Measurements from ENCODE around the gene TPCN2. TPM values are rescaled to one million over a fixed set of nuclear protein-coding genes. Genes with fewer than 3 reads are reported as not detected.
"Not testable (repeated sequence)": the region's sequence is repeated elsewhere in the genome, so short reads cannot be mapped to it uniquely, and the experiment has no call there.

The TPCN2 gene
- total RNA-seq, 1 donor from 2014 or later = 31.4 TPM

GRCh38 chr11:69075421-69076128 lies 26.8 kb downstream of the TPCN2 start:
- Mint-ChIP-seq H3K9me3 (ENCODE audit: unreplicated experiment) (no peaks in the 10 kb centered on the region), H3K4me3 (ENCODE audit: unreplicated experiment) (no peak overlapping the region), H3K27ac (ENCODE audit: unreplicated experiment) (no peak overlapping the region), H3K36me3 (ENCODE audit: low read depth, unreplicated experiment) (peaks cover 24% of the 10 kb centered on the region), H3K27me3 (ENCODE audit: unreplicated experiment) (no peaks in the 10 kb centered on the region), H3K4me1 (ENCODE audit: unreplicated experiment) (no peaks in the 10 kb centered on the region)
- DNase-seq (ENCODE audit: low spot score) = no peak
- no peak for TF ChIP-seq CTCF (IDR thresholded peaks at IDR 0.05; ENCODE audit: unreplicated experiment)

- no peak for DNase-seq (ENCODE audit: low spot score)
Measured at GRCh38 chr11:69076129-69076791, 27.5 kb downstream of the TPCN2 start.

GRCh38 chr11:69076977-69077376 lies 28.2 kb downstream of the TPCN2 start:
- peaks cover 28% of the 10 kb centered on the region for H3K36me3 Mint-ChIP-seq (ENCODE audit: low read depth, unreplicated experiment)
- not testable (repeated sequence) for H3K4me3 Mint-ChIP-seq (ENCODE audit: unreplicated experiment); DNase-seq (ENCODE audit: low spot score); H3K4me1 Mint-ChIP-seq (ENCODE audit: unreplicated experiment); H3K27me3 Mint-ChIP-seq (ENCODE audit: unreplicated experiment); H3K27ac Mint-ChIP-seq (ENCODE audit: unreplicated experiment); H3K9me3 Mint-ChIP-seq (ENCODE audit: unreplicated experiment)

More at GRCh38 chr11:69076129-69076791, 27.5 kb downstream of the TPCN2 start:
- no peak overlapping the region for H3K27ac Mint-ChIP-seq (ENCODE audit: unreplicated experiment)
- H3K9me3 Mint-ChIP-seq (ENCODE audit: unreplicated experiment) = no peaks in the 10 kb centered on the region
- H3K4me3 Mint-ChIP-seq (ENCODE audit: unreplicated experiment) = no peak overlapping the region
- peaks cover 26% of the 10 kb centered on the region for H3K36me3 Mint-ChIP-seq (ENCODE audit: low read depth, unreplicated experiment)
- no peaks in the 10 kb centered on the region for H3K27me3 Mint-ChIP-seq (ENCODE audit: unreplicated experiment)
- H3K4me1 Mint-ChIP-seq (ENCODE audit: unreplicated experiment) = no peaks in the 10 kb centered on the region
- TF ChIP-seq CTCF (IDR thresholded peaks at IDR 0.05; ENCODE audit: unreplicated experiment) = no peak

GRCh38 chr11:69078508-69078907 lies 29.8 kb downstream of the TPCN2 start:
- peak overlapping the region; percentile 42 for H3K4me3 Mint-ChIP-seq (ENCODE audit: unreplicated experiment)
- H3K9me3 Mint-ChIP-seq (ENCODE audit: unreplicated experiment) = no peaks in the 10 kb centered on the region
- DNase-seq (ENCODE audit: low spot score) = no peak
- no peak for TF ChIP-seq CTCF (IDR thresholded peaks at IDR 0.05; ENCODE audit: unreplicated experiment)
- no peaks in the 10 kb centered on the region for H3K27me3 Mint-ChIP-seq (ENCODE audit: unreplicated experiment)
- H3K36me3 Mint-ChIP-seq (ENCODE audit: low read depth, unreplicated experiment) = peaks cover 32% of the 10 kb centered on the region
- no peak overlapping the region for H3K27ac Mint-ChIP-seq (ENCODE audit: unreplicated experiment)
- no peaks in the 10 kb centered on the region for H3K4me1 Mint-ChIP-seq (ENCODE audit: unreplicated experiment)

- no peaks in the 10 kb centered on the region for H3K27me3 Mint-ChIP-seq (ENCODE audit: unreplicated experiment)
- peak overlapping the region; percentile 42 for H3K4me3 Mint-ChIP-seq (ENCODE audit: unreplicated experiment)
- H3K4me1 Mint-ChIP-seq (ENCODE audit: unreplicated experiment) = no peaks in the 10 kb centered on the region
- no peak for DNase-seq (ENCODE audit: low spot score)
- TF ChIP-seq CTCF (IDR thresholded peaks at IDR 0.05; ENCODE audit: unreplicated experiment) = no peak
- no peaks in the 10 kb centered on the region for H3K9me3 Mint-ChIP-seq (ENCODE audit: unreplicated experiment)
- no peak overlapping the region for H3K27ac Mint-ChIP-seq (ENCODE audit: unreplicated experiment)
- H3K36me3 Mint-ChIP-seq (ENCODE audit: low read depth, unreplicated experiment) = peaks cover 28% of the 10 kb centered on the region
Measured at GRCh38 chr11:69078930-69079605, 30.3 kb downstream of the TPCN2 start.
